GM21526 (cell line): ENCODE measurements around the gene CRIP3.

ENCODE experiments used
- ATAC-seq: cut with Tn5 transposase; IDR thresholded peaks from one replicate; pipeline ENCODE4 v1.9.1; 2021; ENCODE audit warnings: moderate library complexity; ENCODE audit not compliant: unreplicated experiment, low FRiP score

CRIP3 gene

DNA sequence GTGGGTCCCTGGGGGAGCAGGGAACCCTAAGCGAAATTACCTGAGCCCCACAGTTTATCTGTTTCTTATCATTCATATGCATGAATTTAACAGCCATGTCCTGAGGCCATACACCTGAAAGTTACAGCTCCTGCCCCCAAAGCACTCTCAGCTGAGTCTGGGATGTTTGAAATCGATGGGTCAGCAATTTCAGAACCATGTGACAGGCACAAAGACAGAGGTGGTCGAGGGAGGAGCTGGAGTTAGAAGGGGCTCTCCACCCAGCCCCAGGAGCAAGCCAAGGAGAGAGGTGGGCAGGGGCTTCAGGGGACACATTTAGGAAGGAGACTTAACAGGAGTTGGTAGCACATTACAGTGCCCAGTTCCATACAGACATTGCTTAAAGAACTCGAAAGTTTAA is 50.4 kb downstream of the CRIP3 start:
- ATAC-seq: no peak

DNA sequence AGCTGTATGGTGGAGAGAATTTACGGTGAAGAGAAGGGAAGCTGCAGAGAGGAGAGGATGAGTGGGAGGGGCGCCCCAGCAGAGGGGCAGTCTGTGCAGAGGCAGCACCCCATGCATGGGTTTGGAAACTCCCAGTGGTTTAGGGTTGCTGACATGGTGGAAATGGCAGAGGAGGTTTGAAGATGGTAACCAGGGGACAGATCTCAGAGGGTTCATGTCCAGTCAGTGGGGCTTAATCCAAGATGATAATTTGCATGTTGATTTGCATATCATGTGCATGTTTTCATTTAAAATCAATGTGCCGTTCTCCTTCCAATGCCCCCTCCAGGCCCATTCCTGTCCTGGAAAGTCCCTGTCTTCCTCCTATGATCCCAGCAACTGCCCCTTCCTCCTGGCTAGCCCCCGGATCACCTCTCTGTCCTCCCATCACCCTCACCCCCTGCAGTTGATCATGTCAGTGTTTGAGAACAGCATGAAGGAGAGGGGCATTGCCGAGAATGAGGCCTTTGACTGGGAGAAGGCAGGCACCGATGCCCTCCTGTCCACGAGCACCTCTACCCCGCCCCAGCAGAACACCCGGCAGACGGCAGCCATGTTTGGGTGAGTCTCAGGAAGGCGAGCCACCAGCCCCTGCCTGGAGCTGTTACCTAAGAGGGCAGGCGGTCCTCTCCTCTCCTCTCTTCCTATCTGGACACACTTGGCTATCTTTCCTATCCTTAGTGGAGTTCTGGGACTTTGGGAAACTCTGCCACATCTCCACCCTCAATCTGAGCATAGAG is 51.1 kb downstream of the CRIP3 start:
- ATAC-seq: no peak

DNA sequence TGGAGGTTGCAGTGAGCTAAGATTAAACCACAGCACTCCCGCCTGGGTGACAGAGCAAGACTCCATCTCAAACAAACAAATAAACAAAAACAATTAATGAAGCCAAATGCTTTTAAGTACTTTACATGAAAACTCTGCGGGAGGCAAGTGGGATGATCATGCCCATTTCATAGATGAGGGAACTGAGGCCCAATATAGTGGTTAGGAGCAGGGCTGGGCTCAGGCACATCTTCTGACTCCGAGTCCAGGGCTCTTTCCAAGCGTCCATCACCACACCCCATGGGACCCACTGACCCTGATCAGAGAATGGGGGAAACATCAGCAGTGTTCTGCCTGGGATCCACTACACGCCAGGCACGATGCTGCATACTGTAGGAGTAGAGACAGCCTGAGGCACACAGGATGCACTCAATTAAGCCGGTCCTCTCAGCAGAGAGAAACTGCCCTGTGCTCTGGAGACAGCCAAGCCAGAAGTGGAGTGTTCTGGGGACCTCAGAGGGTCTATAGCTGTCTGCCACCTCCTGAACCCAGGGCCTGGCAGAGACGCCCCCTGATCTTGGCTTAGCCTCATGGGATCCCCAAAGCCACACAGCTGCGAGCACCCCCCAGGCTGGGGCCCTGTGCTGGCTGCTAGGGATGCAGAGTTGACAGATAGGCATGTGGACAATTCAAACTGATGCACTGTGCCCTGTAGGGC is 51.8 kb downstream of the CRIP3 start:
- no peak for ATAC-seq
